ENCODE results near the gene HUNK.
"Not testable (repeated sequence)": the region's sequence is repeated elsewhere in the genome, so short reads cannot be mapped to it uniquely, and the experiment has no call there.

HUNK gene

GRCh38 chr21:31918250-31918775 lies 45.5 kb downstream of the HUNK start:
- FAIRE-seq (no peak), DNase-seq (ENCODE audit: low spot score) (no peak)

GRCh38 chr21:31920275-31920674 lies 47.5 kb downstream of the HUNK start:
- FAIRE-seq (no peak), DNase-seq (ENCODE audit: low spot score) (no peak)

- DNase-seq (ENCODE audit: low spot score) (no peak), FAIRE-seq (no peak)
Measured at GRCh38 chr21:31921079-31921478, 48.3 kb downstream of the HUNK start.

- DNase-seq (ENCODE audit: low spot score): no peak
- FAIRE-seq: no peak
Measured at GRCh38 chr21:31922881-31923280, 50.1 kb downstream of the HUNK start.

GRCh38 chr21:31923756-31924155 lies 50.9 kb downstream of the HUNK start:
- FAIRE-seq (no peak), DNase-seq (ENCODE audit: low spot score) (no peak)

GRCh38 chr21:31924548-31924947 lies 51.7 kb downstream of the HUNK start:
- FAIRE-seq (no peak), DNase-seq (ENCODE audit: low spot score) (no peak)

- no peak for DNase-seq (ENCODE audit: low spot score)
- FAIRE-seq: no peak
Measured at GRCh38 chr21:31926498-31926897, 53.7 kb downstream of the HUNK start.

- FAIRE-seq (no peak), DNase-seq (ENCODE audit: low spot score) (no peak)
Measured at GRCh38 chr21:31927689-31928353, 55.0 kb downstream of the HUNK start.

- FAIRE-seq (no peak), DNase-seq (ENCODE audit: low spot score) (no peak)
Measured at GRCh38 chr21:31928656-31929055, 55.8 kb downstream of the HUNK start.

GRCh38 chr21:31929548-31929947 lies 56.7 kb downstream of the HUNK start:
- no peak for DNase-seq (ENCODE audit: low spot score)

GRCh38 chr21:31930001-31930400 lies 57.2 kb downstream of the HUNK start:
- no peak for FAIRE-seq
- DNase-seq (ENCODE audit: low spot score): no peak

More at GRCh38 chr21:31929548-31929947, 56.7 kb downstream of the HUNK start:
- no peak for FAIRE-seq

- no peak for DNase-seq (ENCODE audit: low spot score)
Measured at GRCh38 chr21:31931644-31932469, 59.0 kb downstream of the HUNK start.

GRCh38 chr21:31932470-31932764 lies 59.6 kb downstream of the HUNK start:
- no peak for FAIRE-seq

More at GRCh38 chr21:31931644-31932469, 59.0 kb downstream of the HUNK start:
- FAIRE-seq: no peak

GRCh38 chr21:31937303-31937702 lies 64.5 kb downstream of the HUNK start:
- FAIRE-seq (no peak), DNase-seq (ENCODE audit: low spot score) (no peak)

More at GRCh38 chr21:31932470-31932764, 59.6 kb downstream of the HUNK start:
- no peak for DNase-seq (ENCODE audit: low spot score)

- DNase-seq (ENCODE audit: low spot score) (no peak), FAIRE-seq (no peak)
Measured at GRCh38 chr21:31938330-31939301, 65.8 kb downstream of the HUNK start.

GRCh38 chr21:31941694-31942093 lies 68.9 kb downstream of the HUNK start:
- DNase-seq (ENCODE audit: low spot score) (no peak), FAIRE-seq (no peak)

GRCh38 chr21:31943561-31943960 lies 70.7 kb downstream of the HUNK start:
- FAIRE-seq: no peak

GRCh38 chr21:31945141-31945540 lies 72.3 kb downstream of the HUNK start:
- no peak for DNase-seq (ENCODE audit: low spot score)
- no peak for FAIRE-seq

More at GRCh38 chr21:31943561-31943960, 70.7 kb downstream of the HUNK start:
- no peak for DNase-seq (ENCODE audit: low spot score)

- FAIRE-seq (no peak), DNase-seq (ENCODE audit: low spot score) (no peak)
Measured at GRCh38 chr21:31945546-31945945, 72.7 kb downstream of the HUNK start.

GRCh38 chr21:31946231-31946630 lies 73.4 kb downstream of the HUNK start:
- FAIRE-seq (no peak), DNase-seq (ENCODE audit: low spot score) (no peak)

GRCh38 chr21:31946876-31947550 lies 74.2 kb downstream of the HUNK start:
- DNase-seq (ENCODE audit: low spot score); FAIRE-seq: not testable (repeated sequence)

All from RCC 7860 (cell line).